Measurements from ENCODE around the gene DEFB121.
"Not testable (repeated sequence)": the region's sequence is repeated elsewhere in the genome, so short reads cannot be mapped to it uniquely, and the experiment has no call there.

DEFB121 gene

GRCh38 chr20:31446084-31446819 lies 40.2 kb upstream of the DEFB121 start:
- Histone ChIP-seq H3K4me3 (replicated peaks; ENCODE audit: insufficient read depth, low read length) (no peak overlapping the region), H3K27ac (replicated peaks) (no peak overlapping the region), H3K27me3 (ENCODE audit: insufficient read depth, poor library complexity, severe bottlenecking) (no peaks in the 10 kb centered on the region)
- DNase-seq (ENCODE audit: low read depth in 1 of 2, low spot score in 1 of 2), result no peak
- TF ChIP-seq GABPA (IDR thresholded peaks at IDR 0.05; ENCODE audit: low read depth), result no peak
- TF ChIP-seq, protein P1, sequence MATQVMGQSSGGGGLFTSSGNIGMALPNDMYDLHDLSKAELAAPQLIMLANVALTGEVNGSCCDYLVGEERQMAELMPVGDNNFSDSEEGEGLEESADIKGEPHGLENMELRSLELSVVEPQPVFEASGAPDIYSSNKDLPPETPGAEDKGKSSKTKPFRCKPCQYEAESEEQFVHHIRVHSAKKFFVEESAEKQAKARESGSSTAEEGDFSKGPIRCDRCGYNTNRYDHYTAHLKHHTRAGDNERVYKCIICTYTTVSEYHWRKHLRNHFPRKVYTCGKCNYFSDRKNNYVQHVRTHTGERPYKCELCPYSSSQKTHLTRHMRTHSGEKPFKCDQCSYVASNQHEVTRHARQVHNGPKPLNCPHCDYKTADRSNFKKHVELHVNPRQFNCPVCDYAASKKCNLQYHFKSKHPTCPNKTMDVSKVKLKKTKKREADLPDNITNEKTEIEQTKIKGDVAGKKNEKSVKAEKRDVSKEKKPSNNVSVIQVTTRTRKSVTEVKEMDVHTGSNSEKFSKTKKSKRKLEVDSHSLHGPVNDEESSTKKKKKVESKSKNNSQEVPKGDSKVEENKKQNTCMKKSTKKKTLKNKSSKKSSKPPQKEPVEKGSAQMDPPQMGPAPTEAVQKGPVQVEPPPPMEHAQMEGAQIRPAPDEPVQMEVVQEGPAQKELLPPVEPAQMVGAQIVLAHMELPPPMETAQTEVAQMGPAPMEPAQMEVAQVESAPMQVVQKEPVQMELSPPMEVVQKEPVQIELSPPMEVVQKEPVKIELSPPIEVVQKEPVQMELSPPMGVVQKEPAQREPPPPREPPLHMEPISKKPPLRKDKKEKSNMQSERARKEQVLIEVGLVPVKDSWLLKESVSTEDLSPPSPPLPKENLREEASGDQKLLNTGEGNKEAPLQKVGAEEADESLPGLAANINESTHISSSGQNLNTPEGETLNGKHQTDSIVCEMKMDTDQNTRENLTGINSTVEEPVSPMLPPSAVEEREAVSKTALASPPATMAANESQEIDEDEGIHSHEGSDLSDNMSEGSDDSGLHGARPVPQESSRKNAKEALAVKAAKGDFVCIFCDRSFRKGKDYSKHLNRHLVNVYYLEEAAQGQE (IDR thresholded peaks at IDR 0.05; ENCODE audit: insufficient replicate concordance, low read depth), result no peak
- TF ChIP-seq, protein P2, sequence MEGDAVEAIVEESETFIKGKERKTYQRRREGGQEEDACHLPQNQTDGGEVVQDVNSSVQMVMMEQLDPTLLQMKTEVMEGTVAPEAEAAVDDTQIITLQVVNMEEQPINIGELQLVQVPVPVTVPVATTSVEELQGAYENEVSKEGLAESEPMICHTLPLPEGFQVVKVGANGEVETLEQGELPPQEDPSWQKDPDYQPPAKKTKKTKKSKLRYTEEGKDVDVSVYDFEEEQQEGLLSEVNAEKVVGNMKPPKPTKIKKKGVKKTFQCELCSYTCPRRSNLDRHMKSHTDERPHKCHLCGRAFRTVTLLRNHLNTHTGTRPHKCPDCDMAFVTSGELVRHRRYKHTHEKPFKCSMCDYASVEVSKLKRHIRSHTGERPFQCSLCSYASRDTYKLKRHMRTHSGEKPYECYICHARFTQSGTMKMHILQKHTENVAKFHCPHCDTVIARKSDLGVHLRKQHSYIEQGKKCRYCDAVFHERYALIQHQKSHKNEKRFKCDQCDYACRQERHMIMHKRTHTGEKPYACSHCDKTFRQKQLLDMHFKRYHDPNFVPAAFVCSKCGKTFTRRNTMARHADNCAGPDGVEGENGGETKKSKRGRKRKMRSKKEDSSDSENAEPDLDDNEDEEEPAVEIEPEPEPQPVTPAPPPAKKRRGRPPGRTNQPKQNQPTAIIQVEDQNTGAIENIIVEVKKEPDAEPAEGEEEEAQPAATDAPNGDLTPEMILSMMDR (IDR thresholded peaks at IDR 0.05; ENCODE audit: insufficient read depth, low read length), result no peak
- TF ChIP-seq SPI1 (IDR thresholded peaks at IDR 0.05; ENCODE audit: borderline replicate concordance, low read depth), result no peak
- no peak for TF ChIP-seq POLR2AphosphoS5 (IDR thresholded peaks at IDR 0.05; ENCODE audit: low read depth)

DNA sequence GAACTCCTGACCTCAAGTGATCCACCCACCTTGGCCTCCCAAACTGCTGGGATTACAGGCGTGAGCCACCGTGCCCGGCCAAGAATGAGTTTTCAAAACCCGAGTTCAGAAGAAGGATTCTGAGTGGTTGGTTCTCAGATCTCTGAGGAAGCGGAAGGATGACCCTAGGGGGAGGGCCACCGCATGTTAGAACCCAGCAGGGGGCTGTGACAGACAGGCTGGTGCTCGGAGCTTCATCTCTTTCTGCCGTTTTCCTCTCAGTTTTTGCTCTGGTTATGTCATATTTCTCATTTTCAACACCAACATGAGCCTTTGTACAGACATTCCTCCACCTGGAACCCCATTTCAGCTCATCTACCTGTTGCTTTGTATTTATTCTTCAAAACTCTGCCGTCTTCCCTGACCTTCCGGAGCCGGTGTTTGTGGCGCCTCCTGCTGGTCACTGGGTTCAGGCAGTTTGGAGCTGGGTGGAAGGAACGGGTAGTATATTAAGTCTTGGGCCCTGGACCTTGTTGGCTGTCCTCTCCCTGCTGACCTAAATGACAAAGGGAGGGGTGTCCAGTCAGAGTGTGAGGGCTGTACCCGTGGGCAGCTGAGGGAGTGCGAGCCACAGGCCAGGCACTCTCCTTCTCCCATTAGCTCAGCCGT lies 34.1 kb upstream of the DEFB121 start, which contains the start of gene DEFB123:
DEFB123 (plus strand) TSS at position 621 of the 648 bp plus-strand sequence. CDS start 67 bp downstream, outside the sequence.
- Histone ChIP-seq H3K4me3 (replicated peaks; ENCODE audit: insufficient read depth, low read length) (no peak within 1 kb of the TSS), H3K27me3 (ENCODE audit: insufficient read depth, poor library complexity, severe bottlenecking) (no peaks in the 10 kb centered on the region), H3K27ac (replicated peaks) (no peak within 1 kb of the TSS)
- TF ChIP-seq SPI1 (IDR thresholded peaks at IDR 0.05; ENCODE audit: borderline replicate concordance, low read depth) (no peak), GABPA (IDR thresholded peaks at IDR 0.05; ENCODE audit: low read depth) (no peak), POLR2AphosphoS5 (IDR thresholded peaks at IDR 0.05; ENCODE audit: low read depth) (no peak)
- TF ChIP-seq, protein P1 (IDR thresholded peaks at IDR 0.05; ENCODE audit: insufficient replicate concordance, low read depth), result no peak
- TF ChIP-seq, protein P2 (IDR thresholded peaks at IDR 0.05; ENCODE audit: insufficient read depth, low read length), result no peak
- DNase-seq (ENCODE audit: low read depth in 1 of 2, low spot score in 1 of 2), result no peak

DNA sequence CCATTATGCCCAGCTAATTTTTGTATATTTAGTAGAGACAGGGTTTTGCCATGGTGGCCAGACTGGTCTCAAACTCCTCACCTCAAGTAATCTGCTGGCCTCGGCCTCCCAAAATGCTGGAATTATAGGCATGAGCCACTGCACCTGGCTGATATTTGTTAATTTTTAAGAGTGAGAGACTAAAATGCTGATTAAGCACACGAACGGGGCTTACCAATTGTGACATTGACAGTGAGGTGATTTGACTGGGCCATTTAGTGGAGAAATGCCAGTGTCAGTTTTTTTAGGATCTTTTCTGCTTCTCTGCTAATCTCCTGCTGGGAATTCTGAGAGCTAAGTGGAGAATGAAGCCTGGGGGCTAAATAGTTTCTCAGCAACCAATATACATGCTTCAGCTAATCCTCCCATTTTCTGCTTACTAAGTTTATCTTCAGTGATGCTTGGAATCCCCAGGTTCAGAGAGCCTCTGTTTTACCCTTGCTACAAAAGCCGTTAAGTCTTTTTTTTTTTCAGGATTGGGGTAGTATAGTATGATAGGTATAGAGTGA lies 24.6 kb upstream of the DEFB121 start:
- Histone ChIP-seq H3K27me3 (ENCODE audit: insufficient read depth, poor library complexity, severe bottlenecking) (no peaks in the 10 kb centered on the region), H3K27ac (replicated peaks) (no peak overlapping the region), H3K4me3 (replicated peaks; ENCODE audit: insufficient read depth, low read length) (no peak overlapping the region)
- TF ChIP-seq POLR2AphosphoS5 (IDR thresholded peaks at IDR 0.05; ENCODE audit: low read depth), result no peak
- TF ChIP-seq, protein P1 (IDR thresholded peaks at IDR 0.05; ENCODE audit: insufficient replicate concordance, low read depth), result no peak
- no peak for TF ChIP-seq GABPA (IDR thresholded peaks at IDR 0.05; ENCODE audit: low read depth)
- TF ChIP-seq, protein P2 (IDR thresholded peaks at IDR 0.05; ENCODE audit: insufficient read depth, low read length), result no peak
- no peak for TF ChIP-seq SPI1 (IDR thresholded peaks at IDR 0.05; ENCODE audit: borderline replicate concordance, low read depth)
- no peak for DNase-seq (ENCODE audit: low read depth in 1 of 2, low spot score in 1 of 2)

DNA sequence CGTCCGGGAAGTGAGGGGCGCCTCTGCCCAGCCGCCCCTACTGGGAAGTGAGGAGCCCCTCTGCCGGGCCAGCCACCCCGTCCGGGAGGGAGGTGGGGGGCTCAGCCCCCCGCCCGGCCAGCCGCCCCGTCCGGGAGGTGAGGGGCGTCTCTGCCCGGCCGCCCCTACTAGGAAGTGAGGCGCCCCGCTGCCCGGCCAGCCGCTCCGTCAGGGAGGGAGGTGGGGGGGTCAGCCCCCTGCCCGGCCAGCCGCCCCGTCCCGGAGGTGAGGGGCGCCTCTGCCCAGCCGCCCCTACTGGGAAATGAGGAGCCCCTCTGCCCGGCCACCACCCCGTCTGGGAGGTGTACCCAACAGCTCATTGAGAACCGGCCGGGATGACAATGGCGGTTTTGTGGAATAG lies 21.6 kb upstream of the DEFB121 start:
- H3K27me3 ChIP-seq (ENCODE audit: insufficient read depth, poor library complexity, severe bottlenecking); H3K4me3 ChIP-seq (replicated peaks; ENCODE audit: insufficient read depth, low read length); DNase-seq (ENCODE audit: low read depth in 1 of 2, low spot score in 1 of 2); H3K27ac ChIP-seq (replicated peaks): not testable (repeated sequence)

DNA sequence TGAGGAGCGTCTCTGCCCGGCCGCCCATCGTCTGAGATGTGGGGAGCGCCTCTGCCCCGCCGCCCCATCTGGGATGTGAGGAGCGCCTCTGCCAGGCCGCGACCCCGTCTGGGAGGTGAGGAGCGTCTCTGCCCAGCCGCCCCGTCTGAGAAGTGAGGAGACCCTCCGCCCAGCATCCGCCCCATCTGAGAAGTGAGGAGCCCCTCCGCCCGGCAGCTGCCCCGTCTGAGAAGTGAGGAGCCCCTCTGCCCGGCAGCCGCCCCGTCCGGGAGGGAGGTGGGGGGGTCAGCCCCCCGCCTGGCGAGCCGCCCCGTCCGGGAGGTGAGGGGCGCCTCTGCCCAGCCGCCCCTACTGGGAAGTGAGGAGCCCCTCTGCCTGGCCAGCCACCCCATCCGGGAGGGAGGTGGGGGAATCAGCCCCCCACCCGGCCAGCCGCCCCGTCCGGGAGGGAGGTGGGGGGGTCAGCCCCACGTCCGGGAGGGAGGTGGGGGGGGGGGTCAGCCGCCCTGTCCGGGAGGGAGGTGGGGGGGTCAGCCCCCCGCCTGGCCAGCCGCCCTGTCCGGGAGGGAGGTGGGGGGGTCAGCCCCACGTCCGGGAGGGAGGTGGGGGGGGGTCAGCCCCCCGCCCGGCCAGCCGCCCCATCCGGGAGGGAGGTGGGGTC lies 21.0 kb upstream of the DEFB121 start:
- not testable (repeated sequence) for H3K27ac ChIP-seq (replicated peaks); DNase-seq (ENCODE audit: low read depth in 1 of 2, low spot score in 1 of 2); H3K4me3 ChIP-seq (replicated peaks; ENCODE audit: insufficient read depth, low read length); H3K27me3 ChIP-seq (ENCODE audit: insufficient read depth, poor library complexity, severe bottlenecking)
